Spinal cord (tissue), 10 donors: ENCODE data around the gene DTX2. TPM values are rescaled to one million over a fixed set of nuclear protein-coding genes. Genes with fewer than 3 reads are reported as not detected.
"Not testable (repeated sequence)": the region's sequence is repeated elsewhere in the genome, so short reads cannot be mapped to it uniquely, and the experiment has no call there.

Experiments
- DNase-seq, 6 donors: peaks; one replicate each; pipeline versions ENCODE4 v3.0.0 to v3.0.0-alpha.2; 2013 to 2015; ENCODE audit warnings: low spot score in 6 of 6, low read depth in 4 of 6
- H3K27ac ChIP-seq: one replicate; pipeline ENCODE4 v1.5.1; 2013; ENCODE audit warnings: low read depth, low read length, control low read depth
- H3K27me3 ChIP-seq: one replicate; pipeline ENCODE4 v1.6.1; 2013; ENCODE audit warnings: low read length; ENCODE audit not compliant: control insufficient read depth, insufficient read depth
- H3K36me3 ChIP-seq: one replicate; pipeline ENCODE4 v1.6.1; 2013; ENCODE audit warnings: low read length; ENCODE audit not compliant: control insufficient read depth, insufficient read depth
- H3K4me1 ChIP-seq: one replicate; pipeline ENCODE4 v1.6.1; 2013; ENCODE audit warnings: low read length; ENCODE audit not compliant: control insufficient read depth, insufficient read depth
- H3K4me3 ChIP-seq: one replicate; pipeline ENCODE4 v1.5.1; 2013; ENCODE audit warnings: low read depth, low read length, control low read depth
- H3K9me3 ChIP-seq: one replicate; pipeline ENCODE4 v1.6.1; 2013; ENCODE audit warnings: low read length; ENCODE audit not compliant: control insufficient read depth, insufficient read depth
- WGBS: methylation state at CpG from one replicate; pipeline ENCODE4 v1.1.5; 2013; ENCODE audit warnings: missing lambda C conversion rate; ENCODE audit not compliant: insufficient coverage; 5-methylcytosine and 5-hydroxymethylcytosine counted together
- polyA plus RNA-seq, 2 donors: library from polyadenylated mRNA; unstranded; fragments of 120-200 nt; gene quantifications; one replicate each; pipeline ENCODE4 v1.2.1, GENCODE V29; 2013; ENCODE audit not compliant: insufficient read length in 2 of 2
- total RNA-seq, 2 donors: library from RNA; depleted of rRNA in 1 of 2; stranded (reverse); fragments of 120-200 nt in 1 of 2; fragments of >200 nt in 1 of 2; gene quantifications; one replicate each; pipeline versions ENCODE4 v1.2.3 to v1.2.4, GENCODE V29; 2013 to 2014
- donor health status: healthy.

Gene DTX2
- total and polyA plus RNA-seq, 4 donors, result 3.6 to 11.4 (median 7.7) TPM

DNA sequence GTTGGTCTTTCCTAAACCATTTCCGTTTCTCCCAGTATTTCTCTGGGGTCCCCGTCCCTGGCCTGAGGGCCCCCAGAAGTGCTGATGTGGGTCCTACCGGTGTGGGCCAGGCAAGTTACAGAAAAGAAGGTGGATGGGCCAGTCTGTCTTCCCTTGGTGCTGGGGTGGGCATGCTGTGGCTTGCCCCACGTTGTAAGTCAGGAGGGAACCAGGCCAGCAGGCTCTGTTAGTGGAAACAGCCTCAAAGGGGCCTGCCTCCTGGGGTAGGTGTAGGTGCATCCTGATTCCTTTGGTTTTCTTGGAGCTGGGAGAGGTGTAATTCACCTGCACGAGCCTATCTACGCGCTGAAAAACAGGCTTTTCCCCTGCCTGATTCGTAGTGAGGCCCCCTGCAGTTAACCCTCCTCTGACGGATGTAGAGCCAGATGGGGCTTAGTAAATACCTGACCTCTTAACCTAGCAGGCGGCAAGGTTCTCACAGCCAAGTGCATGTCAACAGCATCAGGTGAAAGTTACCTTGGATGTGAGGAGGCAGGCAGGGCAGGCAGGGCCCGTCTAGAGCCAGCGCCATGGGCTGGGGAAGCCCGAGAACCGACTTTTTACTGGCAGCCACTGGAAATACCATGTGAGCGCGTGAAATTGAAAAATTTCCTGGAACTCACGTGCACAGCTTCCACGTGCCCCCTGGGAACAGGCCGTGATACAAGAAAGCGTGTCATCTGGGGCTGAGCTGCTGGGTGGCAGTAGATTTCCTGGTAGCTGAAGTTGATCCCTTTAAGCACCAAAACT is 24.5 kb downstream of the DTX2 start:
- H3K27ac ChIP-seq, H3K27me3 ChIP-seq, H3K4me1 ChIP-seq, H3K9me3 ChIP-seq, DNase-seq, H3K4me3 ChIP-seq: not testable (repeated sequence)
- H3K36me3 ChIP-seq, result peaks cover 18% of the 10 kb centered on the region
- no CpG with 5 or more reads among the region's 20 CpGs for WGBS

- not testable (repeated sequence) for DNase-seq, H3K9me3 ChIP-seq, H3K4me3 ChIP-seq, H3K27me3 ChIP-seq, H3K27ac ChIP-seq, H3K4me1 ChIP-seq
- peaks cover 16% of the 10 kb centered on the region for H3K36me3 ChIP-seq
- no CpG with 5 or more reads among the region's 5 CpGs for WGBS
Measured at GRCh38 chr7:76486618-76487017, 25.1 kb downstream of the DTX2 start.

- DNase-seq, H3K9me3 ChIP-seq, H3K27me3 ChIP-seq, H3K4me3 ChIP-seq, H3K27ac ChIP-seq, H3K4me1 ChIP-seq: not testable (repeated sequence)
- WGBS, result no CpG with 5 or more reads among the region's 13 CpGs
- H3K36me3 ChIP-seq, result peaks cover 12% of the 10 kb centered on the region
Measured at GRCh38 chr7:76487969-76488368, 26.5 kb downstream of the DTX2 start.

DNA sequence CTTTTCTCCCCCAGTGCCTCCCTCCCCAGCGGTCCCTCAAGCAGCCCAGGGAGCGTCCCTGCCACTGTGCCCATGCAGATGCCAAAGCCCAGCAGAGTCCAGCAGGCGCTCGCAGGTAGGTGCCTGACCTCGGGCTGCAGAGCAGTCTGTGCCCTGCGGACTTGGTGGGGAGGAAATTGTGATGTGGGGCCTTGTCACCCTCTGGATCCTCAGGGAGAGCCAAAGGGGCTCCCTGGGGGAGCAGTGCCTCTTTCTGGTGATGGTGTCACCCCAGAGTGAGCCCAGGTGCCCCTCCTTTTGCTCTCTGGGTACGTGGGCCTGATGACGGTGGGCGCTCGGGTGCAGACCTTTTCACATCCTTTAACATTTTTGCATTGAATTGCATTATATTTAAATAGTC is 30.6 kb downstream of the DTX2 start:
- no CpG with 5 or more reads among the region's 10 CpGs for WGBS
- H3K27me3 ChIP-seq, H3K9me3 ChIP-seq, H3K4me3 ChIP-seq, H3K36me3 ChIP-seq, H3K4me1 ChIP-seq, H3K27ac ChIP-seq, DNase-seq: not testable (repeated sequence)

DNA sequence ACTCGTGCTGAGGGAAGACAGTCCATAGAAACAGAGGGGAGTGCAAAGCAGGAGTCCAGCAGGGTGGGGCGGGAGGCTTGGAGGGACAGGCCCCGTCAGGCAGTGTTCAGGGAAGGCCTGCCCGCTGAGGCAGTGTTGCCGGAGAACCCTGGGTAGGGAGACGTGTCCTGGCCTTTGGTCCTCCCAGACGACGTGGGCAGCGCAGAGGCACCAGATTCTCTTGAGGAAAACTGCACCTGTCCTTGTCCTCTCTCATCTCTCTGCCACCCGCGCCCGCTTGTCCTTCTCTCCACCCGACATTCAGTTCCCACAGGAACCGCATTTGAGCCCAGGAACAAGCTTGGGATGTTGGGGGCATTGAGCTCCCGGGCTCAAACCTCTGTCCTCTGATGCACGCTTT is 34.2 kb downstream of the DTX2 start:
- no CpG with 5 or more reads among the region's 16 CpGs for WGBS
- H3K4me1 ChIP-seq, H3K36me3 ChIP-seq, DNase-seq, H3K4me3 ChIP-seq, H3K27ac ChIP-seq, H3K9me3 ChIP-seq, H3K27me3 ChIP-seq: not testable (repeated sequence)

DNA sequence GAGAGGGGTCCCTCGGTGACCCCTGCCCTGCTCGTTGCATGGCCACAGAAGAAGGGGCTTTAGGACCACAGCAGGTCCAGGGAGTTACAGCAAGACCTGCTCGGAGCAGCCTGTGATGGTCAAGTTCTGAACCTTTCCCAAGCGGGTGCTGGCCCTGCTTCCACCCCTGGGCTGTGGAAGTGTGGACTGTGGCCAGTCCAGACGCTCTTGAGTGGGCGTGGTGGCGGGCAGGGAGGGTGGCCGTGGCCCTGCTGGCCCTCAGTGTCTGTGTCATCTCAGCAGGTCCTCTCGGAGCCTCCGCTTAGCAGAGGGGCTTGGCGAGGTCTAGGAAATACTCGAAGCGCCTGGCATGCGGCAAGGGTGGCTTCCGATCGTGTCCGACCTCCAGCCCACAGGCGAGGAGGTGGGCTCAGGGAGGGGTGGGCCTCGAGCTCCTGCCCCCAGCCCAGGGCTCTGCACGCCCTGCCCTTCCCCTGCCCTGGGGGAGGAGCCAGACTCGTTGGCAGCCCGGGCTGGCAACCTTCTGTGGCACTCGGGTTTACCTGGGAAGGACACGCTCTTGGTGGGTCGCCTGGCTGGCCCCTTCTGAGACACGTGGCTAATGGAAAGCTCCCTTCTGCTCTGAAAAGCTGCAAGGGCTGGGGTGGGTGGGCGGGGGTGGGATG is 36.5 kb downstream of the DTX2 start:
- not testable (repeated sequence) for H3K4me1 ChIP-seq, H3K4me3 ChIP-seq, H3K27me3 ChIP-seq, DNase-seq, H3K27ac ChIP-seq, H3K9me3 ChIP-seq
- peaks cover 17% of the 10 kb centered on the region for H3K36me3 ChIP-seq
- 100% methylated on average over 2 of the region's 27 CpGs for WGBS

GRCh38 chr7:76498583-76499200 is 37.2 kb downstream of the DTX2 start:
- WGBS, result no CpG with 5 or more reads among the region's 10 CpGs
- not testable (repeated sequence) for H3K9me3 ChIP-seq, H3K27ac ChIP-seq, H3K27me3 ChIP-seq, DNase-seq, H3K4me3 ChIP-seq, H3K4me1 ChIP-seq
- H3K36me3 ChIP-seq, result peaks cover 19% of the 10 kb centered on the region

DNA sequence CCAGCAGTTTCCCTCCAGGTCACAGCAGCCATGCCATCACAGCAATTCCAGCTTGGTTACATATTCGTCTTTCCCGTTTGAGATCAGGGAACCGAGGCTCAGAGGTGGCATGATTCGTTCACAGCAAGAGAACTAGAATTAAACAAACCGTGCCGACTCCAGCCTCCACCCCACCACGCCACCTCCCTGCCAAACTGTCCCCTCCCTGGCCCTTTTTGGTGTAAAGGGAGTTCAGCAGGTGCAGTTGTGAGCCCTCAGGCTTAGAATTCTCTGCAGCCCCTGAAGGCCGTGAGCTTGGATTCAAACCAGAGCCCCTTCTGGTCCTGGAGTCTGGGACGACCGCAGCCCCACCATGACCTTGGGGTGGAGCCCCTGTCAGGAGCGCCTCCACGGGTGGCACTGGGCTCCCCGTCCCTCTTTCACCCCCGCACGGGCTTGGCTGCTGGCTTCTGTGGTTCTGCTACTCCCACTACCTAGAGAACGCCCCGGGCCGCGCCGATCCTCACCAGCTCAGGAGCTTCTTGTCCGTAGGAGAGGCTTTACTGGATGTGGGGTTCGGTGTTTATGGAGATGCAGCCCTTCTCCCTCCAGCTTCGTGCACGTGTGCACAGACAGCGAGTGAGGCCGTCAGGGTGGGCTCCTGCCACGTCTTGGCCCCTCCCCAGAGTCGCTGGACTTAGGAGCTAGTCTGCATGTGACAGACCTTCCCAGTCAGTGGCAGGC is 37.9 kb downstream of the DTX2 start:
- not testable (repeated sequence) for H3K4me1 ChIP-seq, H3K9me3 ChIP-seq, DNase-seq, H3K4me3 ChIP-seq, H3K27me3 ChIP-seq, H3K27ac ChIP-seq
- peaks cover 19% of the 10 kb centered on the region for H3K36me3 ChIP-seq
- 40% methylated on average over 1 of the region's 28 CpGs for WGBS

- not testable (repeated sequence) for DNase-seq, H3K9me3 ChIP-seq, H3K27ac ChIP-seq, H3K27me3 ChIP-seq, H3K4me3 ChIP-seq, H3K4me1 ChIP-seq
- no CpG with 5 or more reads among the region's 19 CpGs for WGBS
- peaks cover 22% of the 10 kb centered on the region for H3K36me3 ChIP-seq
Measured at GRCh38 chr7:76499924-76500241, 38.4 kb downstream of the DTX2 start.
